ENCODE measurements around the gene FH. TPM values are rescaled to one million over a fixed set of nuclear protein-coding genes. Genes with fewer than 3 reads are reported as not detected.

FH gene
- total and polyA plus RNA-seq, 10 of the 15 experiments (the other 5 are each of a cell fraction or from before 2014, with no cell fraction given) = 44.7 to 124 (median 76.2) TPM

- no peak for TF ChIP-seq SUZ12 (IDR thresholded peaks at IDR 0.05; ENCODE audit: unreplicated experiment)
- TF ChIP-seq MYB (IDR thresholded peaks at IDR 0.05; ENCODE audit: borderline replicate concordance, low read depth, low read length) = no peak
- no peak for TF ChIP-seq MYC (IDR thresholded peaks at IDR 0.05; ENCODE audit: insufficient read depth, insufficient read length, insufficient replicate concordance, low read length, severe bottlenecking)
- TF ChIP-seq WRNIP1 (IDR thresholded peaks at IDR 0.05; ENCODE audit: borderline replicate concordance, low read depth, low read length) = no peak
- TF ChIP-seq ZNF687 (IDR thresholded peaks at IDR 0.05) = no peak
- TF ChIP-seq TCF12 (IDR thresholded peaks at IDR 0.05; ENCODE audit: low read depth, low read length) = no peak
- TF ChIP-seq IKZF2 (IDR thresholded peaks at IDR 0.05) = no peak
Observed at GRCh38 chr1:241470908-241471590, 48.5 kb downstream of the FH start (continued).

GRCh38 chr1:241470361-241470760, 49.2 kb downstream of the FH start:
- CTCF ChIA-PET = no interaction called here
- in situ Hi-C loops (cut with MboI) (no loop called here), intact Hi-C loops (cut with micrococcal nuclease; ENCODE audit: unreplicated experiment) (no loop called here)
- POLR2A ChIA-PET = no interaction called here
- H3K4me2 ChIP-seq (ENCODE audit: control insufficient read depth, insufficient read depth) = no peak overlapping the region
- H3K27ac ChIP-seq (ENCODE audit: control insufficient read depth, insufficient read depth) = no peak overlapping the region
- 55% methylated on average over 3 of the region's 3 CpGs for WGBS (ENCODE audit: insufficient coverage, insufficient replicate concordance, low lambda C conversion rate, missing lambda C conversion rate)
- ATAC-seq (no peak), FAIRE-seq (no peak), DNase-seq (ENCODE audit: low read depth, low spot score) (no peak)
- no peaks in the 10 kb centered on the region; the same call in 2 of the 3 replicates for H3K9me3 ChIP-seq (replicated peaks; ENCODE audit: control insufficient read depth, insufficient read depth, low read length)
- no TSS peak for BruUV-seq (replicated peaks)
- no peaks in the 10 kb centered on the region for H3K4me1 ChIP-seq (ENCODE audit: control insufficient read depth, insufficient read depth, low read length)
- H3K9ac ChIP-seq (ENCODE audit: control insufficient read depth, insufficient read depth, low read length) = no peak overlapping the region
- TF ChIP-seq ESRRA (IDR thresholded peaks at IDR 0.05; ENCODE audit: low read length) = no peak
- no peak for TF ChIP-seq TARDBP (IDR thresholded peaks at IDR 0.05; ENCODE audit: borderline replicate concordance)
- no peak for TF ChIP-seq ATF3 (IDR thresholded peaks at IDR 0.05; ENCODE audit: borderline replicate concordance, extremely low read depth, low read depth, low read length)
- TF ChIP-seq JUND (IDR thresholded peaks at IDR 0.05; ENCODE audit: low read depth, low read length) = no peak
- no peak for TF ChIP-seq CEBPB (IDR thresholded peaks at IDR 0.05; ENCODE audit: borderline replicate concordance in 1 of 2, low read depth in 2 of 2, low read length in 2 of 2)
- no peak for TF ChIP-seq GABPA (IDR thresholded peaks at IDR 0.05; ENCODE audit: low read depth)
- H2AFZ ChIP-seq (ENCODE audit: control insufficient read depth, low read depth, low read length) = no peak overlapping the region
- SMC1A ChIA-PET (ENCODE audit: uncharacterized antibody, unreplicated experiment) = no interaction called here
- H4K20me1 ChIP-seq (ENCODE audit: control insufficient read depth, insufficient read depth) = no peaks in the 10 kb centered on the region
- H3K36me3 ChIP-seq (ENCODE audit: control insufficient read depth in 2 of 2, insufficient read depth in 2 of 2, low read length in 1 of 2) = no peaks in the 10 kb centered on the region
- H3K4me3 ChIP-seq = no peak overlapping the region
- no peaks in the 10 kb centered on the region for H3K27me3 ChIP-seq (replicated peaks in 1 of 2; ENCODE audit: control insufficient read depth in 2 of 2, insufficient read depth in 2 of 2, low read length in 1 of 2)
- RAD21 ChIA-PET (ENCODE audit: unreplicated experiment) = no interaction called here
- no peaks in the 10 kb centered on the region for H3K79me2 ChIP-seq (ENCODE audit: control insufficient read depth, insufficient read depth, low read length)
